GM12874 (cell line): ENCODE data around the gene SND1.

Source experiments
- TF ChIP-seq, protein P1 (sequence below): IDR thresholded peaks from 2 replicates; pipeline ENCODE4 v1.5.1; 2011; ENCODE audit warnings: low read depth, mild to moderate bottlenecking, control low read depth, low read length, moderate library complexity; ENCODE audit not compliant: insufficient read depth

SND1 gene

GRCh38 chr7:127736511-127736910 lies 84.5 kb downstream of the SND1 start:
- TF ChIP-seq, protein P1, sequence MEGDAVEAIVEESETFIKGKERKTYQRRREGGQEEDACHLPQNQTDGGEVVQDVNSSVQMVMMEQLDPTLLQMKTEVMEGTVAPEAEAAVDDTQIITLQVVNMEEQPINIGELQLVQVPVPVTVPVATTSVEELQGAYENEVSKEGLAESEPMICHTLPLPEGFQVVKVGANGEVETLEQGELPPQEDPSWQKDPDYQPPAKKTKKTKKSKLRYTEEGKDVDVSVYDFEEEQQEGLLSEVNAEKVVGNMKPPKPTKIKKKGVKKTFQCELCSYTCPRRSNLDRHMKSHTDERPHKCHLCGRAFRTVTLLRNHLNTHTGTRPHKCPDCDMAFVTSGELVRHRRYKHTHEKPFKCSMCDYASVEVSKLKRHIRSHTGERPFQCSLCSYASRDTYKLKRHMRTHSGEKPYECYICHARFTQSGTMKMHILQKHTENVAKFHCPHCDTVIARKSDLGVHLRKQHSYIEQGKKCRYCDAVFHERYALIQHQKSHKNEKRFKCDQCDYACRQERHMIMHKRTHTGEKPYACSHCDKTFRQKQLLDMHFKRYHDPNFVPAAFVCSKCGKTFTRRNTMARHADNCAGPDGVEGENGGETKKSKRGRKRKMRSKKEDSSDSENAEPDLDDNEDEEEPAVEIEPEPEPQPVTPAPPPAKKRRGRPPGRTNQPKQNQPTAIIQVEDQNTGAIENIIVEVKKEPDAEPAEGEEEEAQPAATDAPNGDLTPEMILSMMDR: no peak

DNA sequence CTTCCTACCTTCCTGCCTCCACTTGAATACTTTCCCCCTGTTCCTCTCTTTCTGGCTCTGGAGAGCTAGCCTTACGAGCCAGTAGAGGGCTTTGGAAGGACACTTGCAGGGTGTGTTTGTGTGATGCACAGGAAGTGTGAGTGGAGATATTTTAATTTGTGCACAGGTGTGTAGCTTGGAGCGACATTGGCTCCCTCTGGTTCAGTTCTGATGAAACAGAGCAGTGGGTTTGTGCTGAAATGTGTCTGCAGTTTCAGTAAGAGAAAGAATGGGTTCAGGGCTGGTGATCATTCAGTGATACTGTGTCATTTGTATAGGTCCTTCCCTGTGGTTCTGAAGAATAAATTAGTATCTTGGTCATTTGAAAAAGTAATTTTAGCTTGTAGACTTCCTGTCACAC lies 86.9 kb downstream of the SND1 start:
- TF ChIP-seq, protein P1: no peak

DNA sequence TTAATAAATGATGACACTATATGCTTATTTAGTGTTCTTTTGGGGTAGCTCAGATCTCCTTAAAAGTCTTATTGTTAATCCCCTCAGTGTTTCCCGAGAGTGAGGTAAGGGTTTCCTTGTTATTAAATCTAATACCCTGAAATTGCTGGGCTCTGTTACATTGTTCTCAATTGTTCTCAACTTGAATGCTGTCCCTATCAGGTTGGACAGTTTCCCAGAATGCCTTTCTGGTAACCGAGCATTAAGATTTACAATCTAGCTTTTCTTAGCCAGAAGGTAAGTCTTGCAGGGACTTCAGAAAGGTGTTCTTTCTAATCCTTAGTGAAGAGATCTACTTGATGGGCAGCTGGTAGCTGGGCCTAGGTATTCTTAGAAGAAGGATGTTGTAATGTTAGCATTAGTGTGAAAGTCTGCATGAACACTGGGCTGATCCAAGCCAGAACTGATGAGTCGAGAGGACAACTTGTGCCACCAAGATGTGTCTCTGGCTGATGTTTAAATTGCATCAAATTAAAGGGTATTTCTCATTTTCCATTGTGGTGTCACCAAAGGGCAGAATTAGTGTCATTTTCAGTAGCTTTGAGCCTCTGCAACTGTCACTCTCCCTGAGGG lies 89.9 kb downstream of the SND1 start:
- TF ChIP-seq, protein P1: no peak

DNA sequence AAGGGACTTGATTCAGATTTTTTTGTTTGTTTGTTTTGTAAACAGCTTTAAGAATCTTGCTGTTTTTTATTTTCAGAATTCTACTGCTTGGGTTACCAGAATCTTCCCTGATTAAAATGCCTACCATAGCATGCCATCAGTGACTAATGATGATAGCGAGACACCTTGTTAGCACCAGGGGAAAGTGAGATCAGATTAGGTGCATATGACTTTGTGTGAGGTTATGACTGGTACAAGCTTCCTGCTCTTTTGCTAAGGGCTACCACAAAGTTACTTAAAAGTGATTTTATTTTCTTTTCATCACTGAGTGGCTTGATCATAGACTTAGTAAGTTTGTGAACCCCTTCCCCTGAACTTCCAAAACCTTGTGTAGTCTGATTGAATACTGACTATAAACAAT lies 93.5 kb downstream of the SND1 start:
- TF ChIP-seq, protein P1: no peak

DNA sequence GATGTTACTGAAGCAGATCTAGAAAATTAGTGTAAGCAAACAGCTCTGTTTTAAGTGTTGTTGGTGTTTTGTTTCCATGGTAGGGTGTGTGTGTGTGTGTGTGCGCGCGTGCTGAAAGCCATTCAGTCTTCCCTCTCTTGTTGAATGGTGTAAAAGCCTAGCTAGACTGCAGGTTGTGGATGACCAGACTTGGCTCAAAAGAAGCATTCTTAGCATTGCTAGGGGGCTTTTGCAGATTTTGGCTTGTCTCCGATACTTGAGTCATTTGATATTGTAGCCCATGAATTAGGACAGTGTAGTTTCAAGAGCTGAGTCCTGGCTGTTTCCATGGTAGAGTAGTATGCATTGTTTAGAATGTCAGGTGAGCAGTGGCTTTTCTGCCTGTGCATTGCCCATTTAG lies 99.1 kb downstream of the SND1 start:
- TF ChIP-seq, protein P1: no peak

DNA sequence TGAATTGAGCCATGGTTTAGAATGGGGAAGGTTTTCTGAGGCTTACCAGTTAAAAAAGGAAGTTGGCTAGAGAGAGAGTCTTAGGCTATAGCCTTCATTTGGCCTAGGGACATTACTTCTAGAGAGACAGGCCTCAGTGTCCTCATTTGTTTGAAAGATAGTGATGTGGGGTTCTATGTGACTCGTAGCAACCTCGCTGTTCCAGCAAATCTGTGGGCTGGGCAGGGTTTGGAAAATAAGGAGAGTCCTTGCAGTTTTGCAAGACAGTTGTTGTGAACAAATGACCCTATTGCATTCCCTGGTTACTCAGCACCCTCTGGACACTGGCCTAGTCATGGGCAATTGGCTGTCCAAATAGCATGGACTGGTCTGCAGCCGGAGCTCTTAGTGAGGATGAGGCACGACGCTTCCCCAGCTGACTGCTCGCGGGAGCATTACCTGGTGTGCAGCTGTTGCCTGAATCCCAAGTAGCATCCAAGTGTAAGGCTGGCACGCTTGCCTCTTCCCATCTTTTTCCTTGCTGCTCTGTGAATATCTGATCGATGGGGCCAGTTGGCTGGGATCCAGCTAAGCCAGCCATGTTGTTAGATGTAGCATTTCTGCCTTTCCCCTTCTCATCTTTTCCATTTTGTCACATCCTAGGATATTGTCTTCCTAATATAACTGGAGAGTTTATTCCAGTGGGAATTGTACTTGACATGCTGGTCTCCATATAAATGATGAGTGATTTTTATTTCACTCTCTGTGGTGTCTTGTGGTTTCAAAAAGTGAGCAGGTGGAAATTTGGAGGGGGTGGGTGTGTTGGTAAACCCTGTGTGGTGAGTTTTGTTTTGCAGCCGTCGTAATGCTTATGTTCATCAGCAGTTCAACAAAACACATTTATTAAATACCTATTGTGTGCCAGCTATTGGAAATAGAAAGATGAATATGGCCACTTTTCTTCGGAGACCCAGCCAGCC lies 99.8 kb downstream of the SND1 start:
- TF ChIP-seq, protein P1: no peak

DNA sequence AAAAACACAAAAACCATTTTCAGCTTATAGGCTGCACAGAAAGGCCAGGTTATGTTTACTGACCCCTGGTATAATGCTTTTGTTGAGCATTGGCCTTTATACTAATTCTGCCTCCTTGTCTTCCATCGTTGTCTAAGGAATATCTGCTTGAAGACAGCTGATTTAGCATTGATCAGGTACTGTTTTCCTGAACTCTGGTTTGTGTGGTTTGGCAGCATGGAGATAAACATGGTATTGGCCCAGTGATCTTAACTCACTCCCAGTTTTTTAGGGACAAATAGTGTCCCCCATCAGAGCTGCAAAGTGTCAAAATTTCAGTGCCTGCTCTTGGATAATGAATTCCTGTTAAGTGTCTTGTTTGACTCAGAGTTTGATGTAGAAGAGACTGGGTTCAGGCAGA lies 100.8 kb downstream of the SND1 start:
- TF ChIP-seq, protein P1: no peak
